8988T (cell line): Measurements from ENCODE around the gene NXNL1.
"Not testable (repeated sequence)": the region's sequence is repeated elsewhere in the genome, so short reads cannot be mapped to it uniquely, and the experiment has no call there.

Experiments
- DNase-seq: peaks from one replicate; pipeline ENCODE4 v3.0.0; 2011

The NXNL1 gene

GRCh38 chr19:17460372-17461230 lies at the start of gene NXNL1:
Gene NXNL1 (minus strand): TSS chr19:17460926. CDS start chr19:17460869, 57 bp downstream.
- DNase-seq, result no peak

- not testable (repeated sequence) for DNase-seq
Measured at GRCh38 chr19:17508558-17508933, 47.8 kb upstream of the NXNL1 start.

- no peak for DNase-seq
Measured at GRCh38 chr19:17506745-17507144, 46.0 kb upstream of the NXNL1 start.

GRCh38 chr19:17505223-17505622 lies 44.5 kb upstream of the NXNL1 start:
- no peak for DNase-seq

- DNase-seq, result no peak
Measured at GRCh38 chr19:17504456-17504855, 43.7 kb upstream of the NXNL1 start.

- DNase-seq, result no peak
Measured at GRCh38 chr19:17504030-17504429, 43.3 kb upstream of the NXNL1 start.

GRCh38 chr19:17503240-17503639 lies 42.5 kb upstream of the NXNL1 start:
- DNase-seq, result no peak

GRCh38 chr19:17500447-17501198 lies 39.9 kb upstream of the NXNL1 start:
- DNase-seq, result no peak

- DNase-seq, result no peak
Measured at GRCh38 chr19:17499648-17500446, 39.1 kb upstream of the NXNL1 start.

GRCh38 chr19:17499025-17499424 lies 38.3 kb upstream of the NXNL1 start:
- DNase-seq, result not testable (repeated sequence)

- no peak for DNase-seq
Measured at GRCh38 chr19:17497149-17497798, 36.5 kb upstream of the NXNL1 start.

- DNase-seq, result peak; percentile 94
Measured at GRCh38 chr19:17496337-17496997, 35.7 kb upstream of the NXNL1 start.

GRCh38 chr19:17495639-17496296 lies 35.0 kb upstream of the NXNL1 start:
- no peak for DNase-seq

- no peak for DNase-seq
Measured at GRCh38 chr19:17491287-17491686, 30.6 kb upstream of the NXNL1 start.

GRCh38 chr19:17490411-17490810 lies 29.7 kb upstream of the NXNL1 start:
- no peak for DNase-seq

GRCh38 chr19:17489392-17490030 lies 28.8 kb upstream of the NXNL1 start:
- no peak for DNase-seq

GRCh38 chr19:17488593-17489391 lies 28.1 kb upstream of the NXNL1 start:
- DNase-seq, result no peak

GRCh38 chr19:17487284-17488121 lies 26.8 kb upstream of the NXNL1 start:
- DNase-seq, result no peak

- no peak for DNase-seq
Measured at GRCh38 chr19:17486545-17487240, 26.0 kb upstream of the NXNL1 start.
